Hippocampal formation (tissue), 2 donors: ENCODE data around the gene SIRT2.
A peak's percentile ranks its signal among the peaks of the same experiment; 100 is the strongest.
"Not testable (repeated sequence)": the region's sequence is repeated elsewhere in the genome, so short reads cannot be mapped to it uniquely, and the experiment has no call there.

Experiments used
- DNase-seq, 2 donors: peaks; one replicate each; lab custom pipeline; 2025; lab: John Stamatoyannopoulos, UW

The SIRT2 gene

DNA sequence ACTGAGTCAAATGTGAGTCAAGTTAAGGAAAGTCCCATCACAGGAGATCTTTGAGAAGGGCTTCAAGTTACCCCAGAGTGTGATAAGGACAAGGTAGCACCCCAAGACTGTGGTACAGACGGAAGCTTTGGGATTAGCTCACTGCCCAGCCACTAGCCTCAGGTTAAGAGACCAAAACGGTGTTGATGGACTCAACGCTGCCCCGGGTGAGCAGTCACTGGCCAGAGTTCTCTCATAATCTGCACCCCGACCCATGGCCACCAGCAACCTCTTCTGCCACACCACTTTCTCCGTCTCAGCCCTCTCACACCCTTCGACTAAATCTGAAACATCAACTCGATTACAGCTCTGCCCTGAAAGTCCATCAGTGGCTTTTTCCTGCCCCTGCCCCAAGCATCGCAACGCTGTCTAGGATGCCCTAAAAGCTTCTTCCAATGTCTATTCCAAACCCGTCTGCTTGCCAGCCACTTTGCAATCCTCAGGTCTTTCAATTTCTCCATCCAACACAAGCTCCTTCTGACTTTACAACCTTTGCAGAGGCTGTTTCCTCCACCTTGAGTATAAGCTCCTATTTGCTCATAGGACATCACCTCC, 55.2 kb downstream of the SIRT2 start:
- DNase-seq, result no peak

DNA sequence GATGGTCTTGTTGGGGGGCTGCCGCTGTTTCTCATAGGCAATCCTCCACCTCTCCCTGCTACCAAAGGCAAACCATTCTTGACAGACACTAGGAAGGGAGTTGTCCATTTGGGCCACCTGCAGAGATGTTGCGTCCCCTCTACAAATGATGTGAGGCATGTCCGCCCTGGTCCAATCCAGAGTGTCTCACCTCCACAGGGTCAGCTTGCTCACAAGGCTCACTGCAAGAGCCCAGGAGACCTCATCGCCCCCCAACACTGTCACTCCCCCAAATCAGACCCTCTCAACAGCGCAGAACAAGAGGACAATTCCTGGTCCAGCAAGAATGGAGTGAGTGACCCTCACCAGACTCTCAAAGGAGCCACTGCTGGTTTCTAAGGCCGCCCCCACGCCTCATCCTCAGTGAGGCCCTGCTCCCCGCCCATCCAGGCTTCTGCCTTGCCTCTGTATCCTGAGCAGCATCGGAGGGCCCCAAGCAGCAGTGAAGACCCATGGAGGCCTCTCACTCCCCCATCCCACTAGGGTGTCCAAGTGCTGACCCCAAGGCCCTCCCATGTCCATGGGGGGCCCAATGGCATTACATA, 56.2 kb downstream of the SIRT2 start:
- no peak for DNase-seq

DNA sequence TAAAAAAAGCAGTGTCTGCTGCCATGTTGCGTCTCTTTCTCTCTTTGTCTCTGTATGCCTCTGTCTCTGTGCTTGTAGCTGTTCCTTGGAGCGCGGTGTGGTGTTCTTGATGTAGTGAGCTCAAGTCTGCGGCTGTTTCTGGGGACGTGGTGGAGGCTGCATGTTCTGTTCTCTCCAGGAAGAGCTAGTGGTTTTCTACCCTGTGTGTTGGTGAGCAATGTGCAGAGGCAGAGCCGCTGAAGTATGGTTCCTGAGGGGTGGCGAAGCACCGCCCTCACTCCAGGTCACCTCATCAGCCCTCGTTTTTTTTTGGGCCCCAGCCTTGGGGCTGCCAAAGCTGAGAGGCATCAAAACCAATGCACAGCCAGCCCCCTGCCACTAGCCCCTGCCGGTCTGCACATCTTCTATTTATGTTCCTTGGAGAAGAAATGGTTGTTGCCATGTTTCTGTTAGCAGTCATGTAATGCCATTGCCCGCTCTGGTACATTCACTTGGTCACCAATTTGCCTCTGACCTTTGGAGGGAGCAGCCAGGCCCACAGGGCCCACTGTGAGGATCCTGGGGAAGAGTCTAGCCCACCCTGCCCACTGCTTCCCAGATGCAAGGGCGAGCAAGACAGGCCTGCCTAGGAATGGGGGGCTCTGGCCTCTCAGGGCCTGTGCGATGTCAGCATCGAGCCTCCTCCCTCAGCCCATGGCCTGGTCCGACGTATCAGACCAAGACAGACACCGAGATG, 56.8 kb downstream of the SIRT2 start:
- no peak for DNase-seq

DNA sequence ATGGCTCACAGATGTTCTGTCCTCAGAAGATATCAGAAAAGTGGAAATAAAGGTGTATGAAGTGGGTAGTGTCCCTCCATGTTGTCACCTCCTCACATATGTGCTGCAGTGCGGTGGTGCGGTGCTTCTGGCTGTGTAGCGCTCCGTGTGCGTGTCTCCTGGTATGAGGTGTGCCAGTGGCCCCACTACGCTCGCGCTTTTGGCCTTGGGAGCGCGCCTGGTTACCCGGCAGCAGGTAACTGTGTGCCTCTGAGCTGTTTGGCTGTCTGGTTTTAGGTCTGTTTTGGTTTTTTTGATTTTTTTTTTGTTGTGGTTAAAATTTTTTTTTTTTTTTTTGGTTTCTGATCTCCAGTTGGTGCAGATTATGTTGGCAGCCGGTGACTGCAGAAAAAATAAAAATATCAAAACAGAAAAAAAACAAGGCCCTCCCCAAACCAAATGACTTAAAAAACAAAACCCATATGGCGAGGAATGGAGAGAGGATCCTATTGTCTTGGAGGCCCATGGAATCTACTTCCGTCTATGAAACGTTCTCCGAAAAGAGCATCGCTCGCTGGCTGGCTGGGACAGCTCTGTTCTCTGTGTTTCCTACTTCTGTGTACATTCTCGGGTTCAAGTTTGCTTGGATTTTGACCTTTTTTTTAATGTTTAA, 57.5 kb downstream of the SIRT2 start:
- DNase-seq, result no peak

DNA sequence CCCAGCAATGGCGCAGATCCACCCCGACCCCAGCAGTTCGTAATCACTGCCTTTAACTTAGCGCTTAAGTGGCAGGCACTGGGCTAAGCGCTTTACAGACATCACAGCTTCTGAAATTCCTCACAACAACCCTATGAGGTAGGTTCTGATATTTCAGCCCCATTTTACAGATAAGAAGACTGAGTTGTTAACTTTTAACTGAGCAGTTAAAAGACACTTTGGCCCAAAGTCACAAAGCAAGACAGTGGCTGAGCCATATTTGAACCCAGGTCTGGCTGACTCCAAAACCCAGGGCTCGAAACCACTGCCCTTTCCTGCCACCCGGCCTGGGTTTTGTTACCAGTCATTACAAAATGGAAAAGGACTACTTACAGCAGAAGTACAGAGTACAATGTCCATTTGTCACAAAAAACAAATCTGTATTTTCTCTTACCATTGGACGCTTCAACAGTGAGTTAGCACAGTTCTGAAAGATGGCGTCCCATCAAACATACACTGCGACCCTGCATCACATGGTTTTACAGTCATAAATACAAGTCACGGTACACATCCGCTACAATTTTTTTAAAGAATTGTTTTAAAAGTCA, 58.1 kb downstream of the SIRT2 start:
- no peak for DNase-seq

DNA sequence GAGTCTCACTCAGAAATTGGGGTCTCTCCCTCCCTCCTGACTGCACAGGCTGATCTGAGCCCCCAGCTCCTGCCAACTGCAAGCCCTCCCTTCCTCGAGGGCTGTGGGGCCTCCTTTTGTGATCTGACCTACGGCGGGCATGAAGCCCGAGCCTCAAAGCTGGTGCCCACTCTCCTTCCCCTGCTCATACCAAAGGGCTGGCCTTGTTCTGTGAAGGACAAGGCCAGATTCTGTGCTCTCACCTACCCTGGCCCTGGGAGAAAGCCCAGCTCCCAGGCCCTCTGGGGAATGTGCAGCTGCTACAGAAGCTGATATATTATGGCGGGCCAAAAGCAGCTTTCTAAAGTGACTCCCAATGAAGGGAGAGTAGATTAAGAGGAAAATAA, 58.8 kb downstream of the SIRT2 start:
- no peak for DNase-seq

DNA sequence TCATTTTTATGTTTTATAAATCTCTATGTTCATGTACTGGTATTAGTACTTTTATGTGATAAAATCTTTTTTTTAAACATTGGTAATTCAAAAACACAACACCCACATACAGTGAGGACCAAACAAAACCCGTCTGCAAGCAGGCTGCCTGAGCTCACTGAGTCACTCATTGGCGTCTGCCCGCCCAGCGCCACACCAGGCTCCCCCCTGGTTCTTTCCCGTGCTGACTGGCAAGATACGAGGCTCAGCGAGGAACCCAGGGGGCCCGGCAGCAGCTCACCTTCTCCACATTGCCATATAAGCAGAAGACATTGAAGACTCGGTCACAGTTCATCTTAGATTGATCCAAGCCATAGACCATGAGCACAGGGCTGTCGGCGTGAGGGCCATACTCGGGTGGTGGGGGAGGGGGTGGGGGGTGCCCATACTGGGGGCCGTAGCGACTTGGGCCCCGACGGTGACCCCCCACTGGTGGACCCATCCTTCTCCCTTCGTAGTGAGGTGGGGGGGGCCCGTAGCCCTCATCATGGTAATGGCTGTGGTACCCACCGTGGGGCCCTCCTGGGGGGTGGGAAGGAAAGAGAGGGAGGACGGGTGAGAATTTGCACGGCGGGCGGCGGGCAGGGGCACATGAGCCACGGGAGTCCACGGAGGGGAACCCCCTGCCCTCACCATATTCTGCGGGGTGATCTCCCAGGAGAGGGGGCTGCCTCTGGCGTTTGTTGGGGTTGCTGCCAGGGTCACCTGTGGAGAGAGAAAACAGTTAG, 59.4 kb downstream of the SIRT2 start:
- no peak for DNase-seq

DNA sequence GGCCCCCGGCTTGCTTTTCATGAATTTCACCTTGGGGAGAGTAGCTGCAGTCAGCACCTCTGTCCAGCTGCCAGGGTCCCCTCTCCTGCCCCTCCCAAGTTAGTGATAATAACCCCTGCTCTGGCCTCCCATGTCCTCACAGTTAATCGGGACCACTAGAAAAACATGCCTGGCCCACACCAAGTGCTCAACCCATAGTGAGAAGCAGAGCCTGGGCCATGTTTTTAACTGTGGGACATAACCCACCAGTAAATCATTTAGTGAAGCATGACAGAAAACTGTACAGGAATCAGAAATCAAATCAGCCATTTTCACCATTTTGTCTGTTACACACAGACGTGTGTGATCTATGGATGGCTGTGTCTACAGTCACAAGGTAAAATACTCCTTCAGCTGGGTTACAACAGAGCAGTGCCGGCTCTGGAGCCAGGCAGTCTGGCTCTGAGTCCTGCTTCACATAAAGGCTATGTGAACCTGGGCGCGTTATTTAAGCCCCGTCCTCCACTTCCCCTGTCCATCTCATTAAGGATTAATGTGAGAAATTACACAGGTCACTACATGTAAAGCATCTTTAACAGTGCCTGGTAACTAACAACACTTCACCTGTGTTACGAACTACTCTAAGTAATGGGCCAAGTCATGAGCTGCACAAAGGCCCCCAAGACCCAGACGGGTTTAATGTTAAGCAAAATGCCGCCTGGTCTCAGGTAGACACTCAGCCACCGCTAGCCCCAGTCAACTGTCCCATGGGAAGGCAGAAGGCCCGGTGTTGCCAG, 60.2 kb downstream of the SIRT2 start:
- DNase-seq, result no peak

DNA sequence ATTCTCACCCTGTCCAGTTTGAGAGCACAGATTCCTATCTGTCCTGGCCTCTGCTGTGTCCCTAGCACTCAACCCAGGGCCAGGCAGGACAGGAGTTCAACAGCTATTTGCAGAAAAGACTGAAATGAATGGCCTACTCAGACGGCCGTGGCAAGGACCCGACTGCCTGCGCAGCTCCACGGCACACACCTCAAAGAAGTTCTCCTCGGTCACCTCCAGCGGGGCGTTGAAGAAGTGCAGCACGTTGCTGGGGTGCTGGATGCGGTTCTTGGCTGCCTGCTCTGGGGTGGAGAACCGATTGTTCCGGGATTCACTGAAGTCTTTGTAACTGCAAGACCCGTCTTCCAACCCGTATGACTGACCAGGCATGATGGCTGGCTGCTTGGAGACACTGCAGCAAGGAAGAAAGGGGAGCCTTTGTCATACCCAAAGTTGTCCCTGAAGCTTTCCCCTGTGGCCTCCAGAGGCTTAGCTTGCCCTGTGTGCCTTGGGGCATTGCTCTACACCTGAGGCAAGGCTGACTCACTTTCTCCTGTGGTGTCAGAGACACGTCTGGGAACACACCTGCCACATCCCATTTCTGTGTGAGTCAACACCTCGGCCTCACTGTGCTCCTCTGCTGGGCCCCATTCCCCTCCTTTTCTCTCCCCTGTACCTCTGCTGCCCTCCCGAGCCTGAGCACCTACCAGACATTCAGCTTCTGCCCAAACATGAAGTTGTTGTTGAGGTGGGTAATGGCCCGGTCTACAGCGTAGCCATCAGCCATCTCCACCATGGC, 61.0 kb downstream of the SIRT2 start:
- no peak for DNase-seq

DNA sequence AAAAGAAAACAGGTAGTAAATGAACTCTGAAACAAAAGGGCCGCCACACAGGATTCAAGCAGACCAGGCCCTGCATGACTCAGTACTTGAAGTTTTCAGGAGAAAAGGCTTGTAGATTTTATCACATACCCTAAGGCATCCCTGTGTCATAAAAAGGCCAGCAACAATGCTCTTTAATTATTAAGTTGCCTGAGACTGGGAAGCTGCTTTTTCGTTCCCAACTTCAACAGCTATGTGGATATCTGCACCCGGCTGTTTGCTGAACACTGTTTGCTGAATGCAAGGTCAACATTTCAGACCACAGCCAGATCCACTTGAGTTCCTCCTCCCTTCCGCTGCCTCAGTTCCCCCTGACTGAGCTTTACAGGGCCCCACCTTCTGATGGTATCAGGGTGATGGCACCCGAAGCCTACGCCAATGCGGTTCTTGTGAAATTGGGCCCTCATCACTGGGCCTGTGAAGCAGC, 61.7 kb downstream of the SIRT2 start:
- DNase-seq, result no peak

DNA sequence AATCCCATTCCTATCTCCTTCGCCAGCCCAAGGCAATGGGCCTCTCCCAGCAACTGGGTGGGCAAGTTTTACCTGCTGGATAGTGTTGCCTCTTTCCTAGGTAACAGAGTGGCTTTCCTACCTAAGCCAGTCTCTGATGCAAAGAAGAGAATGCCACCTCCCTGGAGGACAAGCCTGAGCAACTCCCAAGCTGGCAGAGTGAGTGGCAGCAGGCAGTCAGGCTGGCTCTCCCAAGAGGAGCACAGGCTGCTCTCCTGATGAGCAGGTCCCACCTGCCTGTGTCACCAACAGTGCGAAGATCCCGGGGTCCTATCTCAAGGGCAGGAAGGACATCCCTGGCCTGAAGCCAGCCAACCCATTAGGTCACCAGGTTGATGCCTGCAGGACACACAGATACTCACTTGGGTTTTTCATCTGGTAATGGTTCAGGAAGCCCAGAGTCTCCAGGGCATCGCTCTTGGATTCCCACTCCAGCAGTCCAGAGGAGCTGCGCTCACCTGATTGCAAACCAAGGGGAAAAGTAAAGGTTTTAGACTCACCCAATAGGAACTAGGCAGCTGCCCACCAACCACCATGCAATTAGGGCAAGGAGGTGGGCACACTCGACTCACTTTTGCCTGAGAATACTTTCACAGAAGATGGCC, 62.3 kb downstream of the SIRT2 start:
- no peak for DNase-seq

DNA sequence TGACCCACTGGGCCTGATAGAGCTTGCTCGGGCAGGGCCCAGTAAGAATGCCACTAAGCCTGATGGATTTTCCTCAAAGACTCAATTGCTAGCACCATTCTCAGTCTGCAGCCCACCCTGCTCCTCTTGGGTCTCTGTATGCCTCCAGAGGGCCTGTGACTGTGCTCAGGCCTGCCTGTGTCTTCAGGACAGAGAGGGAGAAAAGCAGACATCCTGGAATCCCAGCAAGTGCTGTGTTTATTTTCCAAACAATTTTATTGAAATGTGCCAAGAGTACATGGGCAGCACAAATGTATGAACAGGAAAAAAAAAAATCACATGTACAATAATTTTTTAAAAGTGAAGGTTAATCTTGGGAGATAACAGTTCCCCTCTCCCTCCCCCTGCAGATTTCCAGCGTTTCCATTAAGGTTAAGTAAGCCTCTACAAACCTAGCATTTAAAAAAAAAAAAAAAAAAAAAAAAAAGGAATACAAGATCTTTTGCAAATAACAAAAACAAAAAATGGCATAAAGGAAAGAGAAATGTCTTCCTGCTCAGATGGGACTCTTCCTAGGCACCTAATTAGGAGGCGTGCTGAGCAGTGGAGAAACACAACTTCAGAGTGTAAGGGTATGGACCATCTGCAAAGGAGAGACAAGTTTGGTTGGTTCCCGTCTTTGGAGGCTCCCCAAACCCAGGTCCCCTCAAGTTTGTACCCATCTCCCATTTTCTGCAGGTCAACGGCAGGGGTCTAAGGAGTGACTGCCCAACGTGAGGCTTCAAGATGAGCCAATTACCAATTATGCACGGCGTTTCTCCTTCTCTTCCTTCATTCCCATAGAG, 63.0 kb downstream of the SIRT2 start:
- DNase-seq, result no peak

DNA sequence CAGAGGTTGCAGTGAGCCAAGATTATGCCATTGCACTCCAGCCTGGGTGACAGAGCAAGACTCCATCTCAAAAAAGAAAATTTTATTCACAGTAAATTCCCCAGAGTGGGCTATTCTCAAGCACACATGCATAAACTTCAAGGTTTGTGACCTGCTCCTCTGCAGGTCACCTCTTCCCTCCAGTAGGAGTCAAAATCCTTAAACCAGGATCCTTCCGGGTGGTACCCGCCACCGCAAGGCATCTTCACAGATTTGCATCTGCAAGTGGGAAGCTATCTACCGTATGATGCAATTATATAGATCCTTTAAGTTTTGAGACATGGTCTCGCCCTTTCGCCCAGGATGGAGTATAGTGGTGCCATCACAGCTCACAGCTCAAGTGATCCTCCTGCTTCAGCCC, 64.8 kb downstream of the SIRT2 start:
- DNase-seq, result no peak

DNA sequence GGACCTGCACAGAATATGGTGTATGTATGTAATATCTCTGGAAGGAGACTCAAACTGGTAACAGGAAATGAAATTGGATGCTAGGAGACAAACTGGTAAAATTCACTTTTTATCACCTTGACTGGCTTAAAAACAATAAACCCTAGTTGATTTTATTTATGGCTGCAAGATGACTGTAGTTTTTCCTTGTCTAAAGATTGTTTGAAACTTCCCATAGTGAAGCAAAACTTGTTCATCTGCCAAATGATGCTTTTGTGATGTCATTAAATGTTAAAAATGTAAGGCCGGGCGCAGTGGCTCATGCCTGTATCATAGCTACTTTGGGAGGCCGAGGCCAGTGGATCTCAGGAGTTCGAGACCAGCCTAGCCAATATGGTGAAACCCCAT, 65.3 kb downstream of the SIRT2 start:
- no peak for DNase-seq

DNA sequence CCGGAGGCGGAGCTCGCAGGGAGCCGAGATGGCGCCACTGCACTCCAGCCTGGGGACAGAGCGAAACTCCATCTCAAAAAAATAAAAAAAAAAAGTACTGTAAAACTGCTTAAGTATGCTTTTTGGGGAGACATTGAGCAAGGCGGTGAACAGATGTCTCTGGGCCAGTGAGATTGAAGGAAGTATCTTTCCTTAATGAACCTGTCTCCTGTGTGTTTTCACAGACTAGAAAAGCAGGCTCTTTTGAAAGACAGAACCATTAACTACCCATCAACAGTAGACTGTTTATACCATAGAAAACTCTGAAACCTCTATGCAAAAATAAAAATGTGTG, 66.4 kb downstream of the SIRT2 start:
- DNase-seq, result no peak

DNA sequence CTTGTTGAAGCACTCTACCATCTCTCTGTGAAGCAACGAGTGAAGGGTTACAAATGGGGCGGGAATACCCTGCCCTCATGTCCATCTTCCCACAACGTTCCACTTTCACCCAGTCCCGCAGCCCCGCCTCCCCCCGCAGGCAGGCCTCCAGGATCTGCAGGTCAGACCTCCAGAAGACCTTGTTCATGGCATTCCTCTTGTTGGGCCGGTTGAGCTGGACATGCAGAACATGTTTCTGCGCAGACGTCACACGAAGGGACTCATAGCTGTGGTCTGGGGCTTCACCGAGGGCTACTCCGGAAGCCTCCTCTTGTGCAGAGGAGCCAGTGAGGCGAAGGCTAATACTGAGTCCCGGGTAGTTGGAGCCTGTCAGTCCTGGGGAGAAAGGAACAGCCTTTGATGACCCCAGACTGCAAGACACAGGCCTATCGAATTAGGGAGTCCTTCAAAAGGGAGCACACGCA, 68.2 kb downstream of the SIRT2 start:
- peak in 1 of 2 donors; percentile 43 for DNase-seq

DNA sequence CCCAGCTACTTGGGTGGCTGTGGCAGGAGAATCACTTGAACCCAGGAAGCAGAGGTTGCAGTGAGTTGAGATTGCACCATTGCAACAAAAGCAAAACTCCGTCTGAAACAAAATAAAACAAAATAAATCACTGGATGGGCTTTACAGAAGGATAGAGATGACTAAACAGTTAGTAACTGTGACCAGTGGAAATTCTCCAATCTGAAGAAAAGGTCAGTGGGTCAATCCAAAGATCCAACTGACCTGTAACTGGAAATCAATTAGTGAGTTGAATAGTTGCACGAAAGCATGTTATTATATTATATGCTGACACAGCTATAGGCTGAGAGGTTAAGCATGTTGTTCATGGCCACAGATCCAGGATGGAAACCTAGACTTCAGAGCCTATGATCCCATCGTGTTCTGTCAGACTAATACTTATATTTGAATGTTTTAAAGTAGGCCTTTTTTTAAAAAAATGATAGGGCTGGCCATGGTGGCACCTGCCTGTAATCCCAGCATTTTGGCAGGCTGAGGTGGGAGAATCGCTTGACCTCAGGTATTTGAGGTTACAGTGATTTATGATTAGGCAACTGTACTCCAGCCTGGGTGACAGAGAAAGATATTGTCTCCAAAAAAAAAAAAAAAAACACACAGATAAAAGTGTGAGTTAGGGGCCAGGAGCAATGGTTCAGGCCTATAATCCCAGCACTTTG, 69.2 kb downstream of the SIRT2 start:
- no peak for DNase-seq

DNA sequence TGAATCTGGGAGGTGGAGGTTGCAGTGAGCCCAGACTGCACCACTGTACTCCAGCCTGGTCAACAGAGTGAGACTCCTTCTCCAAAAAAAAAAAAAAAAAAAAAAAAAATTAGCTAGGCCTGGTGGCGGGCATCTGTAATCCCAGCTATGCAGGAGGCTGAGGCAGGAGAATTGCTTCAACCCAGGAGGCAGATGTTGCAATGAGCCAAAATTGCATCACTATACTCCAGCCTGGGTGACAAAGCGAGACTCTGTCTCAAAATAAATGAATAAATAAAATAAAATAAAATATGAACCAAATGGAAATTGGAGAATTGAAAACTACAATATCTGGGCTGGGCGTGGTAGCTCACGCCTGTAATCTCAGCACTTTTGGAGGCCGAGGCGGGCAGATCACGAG, 70.2 kb downstream of the SIRT2 start:
- not testable (repeated sequence) for DNase-seq
